Stimulated activated CD4-positive, alpha-beta T cell treated with anti-CD3 and anti-CD28 coated beads, Interleukin-12 subunit alpha, Interleukin-12 subunit beta, amount 100 ng/mL, for 48 hours (primary cell): ENCODE results near the gene BARHL2.

Source experiments
- DNase-seq, 3 donors: peaks; one replicate each; pipeline ENCODE4 v3.0.0-alpha.2; 2020; ENCODE audit warnings: low read depth in 2 of 3, low spot score in 1 of 3

Gene BARHL2

DNA sequence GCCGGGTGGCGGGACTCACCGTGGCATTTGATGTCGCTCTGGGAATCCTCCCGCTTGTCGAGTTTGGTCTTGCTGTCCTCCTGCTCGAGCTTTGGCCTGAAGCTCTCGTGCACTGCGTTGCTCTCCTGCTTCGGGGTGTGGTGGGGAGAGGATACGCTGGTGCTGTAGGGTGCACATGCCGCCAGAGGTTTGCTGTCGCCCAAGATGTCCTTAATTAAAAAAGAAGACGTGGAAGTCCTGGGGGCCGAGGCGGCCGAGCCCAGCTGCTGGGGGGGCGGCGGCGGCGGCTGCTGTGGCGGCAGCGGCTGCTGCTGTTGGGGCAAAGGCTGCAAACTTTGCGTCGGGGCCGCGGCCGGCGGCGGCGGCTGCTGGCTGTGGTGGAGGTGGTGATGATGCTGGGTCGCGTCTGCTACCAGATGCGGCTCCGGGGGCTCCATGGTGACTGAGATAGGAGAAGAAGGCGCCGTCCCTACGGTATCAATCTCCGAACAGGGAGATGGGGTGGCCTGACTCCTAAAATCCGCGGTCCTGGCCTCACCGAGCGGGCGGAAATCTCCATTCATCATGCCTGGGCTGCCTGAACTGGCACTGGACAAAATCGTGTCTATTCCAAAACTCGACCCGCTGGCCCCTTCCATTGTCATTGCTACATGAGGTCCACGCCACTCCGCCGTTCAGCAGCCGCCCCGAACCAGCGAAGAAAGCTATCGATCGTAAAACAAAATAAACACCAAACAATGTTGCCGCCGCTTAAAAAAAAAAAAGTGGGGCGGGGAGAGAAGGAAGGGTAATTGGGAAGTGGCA is at the start of gene BARHL2:
Gene BARHL2, minus strand, starts transcription at position 751 of the 804 bp plus-strand sequence. Its CDS starts 107 bp downstream, at position 644.
- DNase-seq = no peak

DNA sequence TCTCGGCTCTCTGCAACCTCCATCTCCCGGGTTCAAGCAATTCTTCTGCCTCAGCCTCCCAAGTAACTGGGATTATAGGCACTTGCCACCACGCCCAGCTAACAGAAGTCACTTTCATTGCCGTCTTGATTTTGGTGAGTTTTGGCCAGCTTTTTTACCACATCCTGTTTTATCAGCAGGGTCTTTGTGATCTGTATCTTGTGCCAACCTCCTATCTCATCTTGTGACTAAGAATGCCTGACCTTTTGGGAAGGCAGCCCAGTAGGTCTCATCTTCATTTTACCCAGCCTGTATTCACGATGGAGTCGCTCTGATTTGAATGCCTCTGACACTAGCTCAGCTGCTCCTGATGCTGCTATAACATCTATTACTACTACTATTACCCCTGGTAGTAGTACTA is 46.8 kb upstream of the BARHL2 start:
- DNase-seq = no peak

DNA sequence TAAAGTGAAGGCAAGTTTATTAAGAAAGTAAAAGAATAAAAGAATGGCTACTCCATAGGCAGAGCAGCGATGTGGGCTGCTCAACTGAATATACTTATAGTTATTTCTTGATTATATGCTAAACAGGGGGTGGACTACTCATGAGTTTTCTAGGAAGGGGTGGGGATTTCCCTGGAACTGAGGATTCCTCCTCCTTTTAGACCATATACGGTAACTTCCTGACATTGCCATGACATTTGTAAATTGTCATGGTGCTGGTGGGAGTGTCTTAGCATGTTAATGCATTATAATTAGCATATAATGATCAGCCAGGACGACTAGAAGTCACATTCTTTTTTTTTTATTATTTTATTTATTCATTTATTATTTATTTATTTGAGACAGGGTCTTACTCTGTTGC is 46.4 kb upstream of the BARHL2 start:
- DNase-seq = no peak

DNA sequence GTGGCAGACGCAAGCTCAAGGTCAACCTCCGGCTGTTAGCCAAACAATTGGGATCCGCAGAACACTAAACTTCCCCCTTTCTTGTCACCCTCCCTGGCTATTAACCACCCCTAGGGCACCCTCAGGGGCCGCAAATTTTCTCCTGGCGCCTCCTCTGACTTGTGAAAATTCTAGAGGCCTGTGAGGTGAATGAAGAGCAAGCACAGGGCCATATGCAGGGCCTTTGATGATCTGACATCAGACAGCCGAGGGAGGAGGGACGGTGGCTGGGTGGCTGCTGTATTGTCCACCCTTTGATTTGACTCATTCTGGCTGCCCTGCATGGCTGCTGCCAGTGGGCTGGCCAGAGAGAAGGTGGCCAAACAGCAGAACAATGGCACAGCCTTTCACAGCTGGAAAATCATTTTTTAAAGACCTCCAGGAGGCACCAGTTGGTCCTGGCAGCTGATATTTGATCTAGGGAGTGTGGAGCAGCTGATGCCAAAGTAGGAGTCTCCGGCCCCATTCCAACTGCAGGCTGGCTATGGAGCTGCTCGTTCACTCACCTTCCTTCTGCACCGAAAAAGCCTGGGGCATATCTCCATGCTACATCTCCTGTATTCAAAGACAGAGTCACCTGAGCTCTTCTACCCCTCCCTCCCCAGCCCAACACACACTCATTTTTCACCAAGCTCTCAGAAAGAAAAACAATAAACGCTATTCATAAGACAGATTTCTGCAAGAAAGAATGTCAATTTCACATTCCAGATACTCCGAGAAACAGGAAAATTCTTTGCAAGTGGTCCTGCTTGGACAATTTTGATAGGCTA is 44.9 kb upstream of the BARHL2 start:
- no peak for DNase-seq

DNA sequence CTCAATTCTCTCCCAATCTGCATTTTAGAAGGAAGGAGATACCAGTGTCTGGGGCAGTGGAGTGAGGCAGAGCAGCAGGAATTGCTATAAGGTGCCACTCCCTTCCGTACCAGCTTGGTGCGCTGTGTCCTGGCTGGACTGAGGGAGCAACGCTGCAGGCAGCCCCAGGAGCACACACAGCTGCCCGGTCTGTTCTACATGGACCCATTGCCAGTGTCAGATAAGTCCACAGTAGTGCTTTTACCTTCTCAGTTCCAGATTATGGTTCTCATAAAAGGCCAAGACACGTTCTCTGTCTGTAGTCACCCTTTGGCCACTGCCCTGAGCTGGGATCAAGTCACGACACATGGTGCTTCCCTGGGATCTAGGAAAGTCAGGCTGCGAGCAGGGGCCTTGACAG is 44.1 kb upstream of the BARHL2 start:
- DNase-seq = no peak

DNA sequence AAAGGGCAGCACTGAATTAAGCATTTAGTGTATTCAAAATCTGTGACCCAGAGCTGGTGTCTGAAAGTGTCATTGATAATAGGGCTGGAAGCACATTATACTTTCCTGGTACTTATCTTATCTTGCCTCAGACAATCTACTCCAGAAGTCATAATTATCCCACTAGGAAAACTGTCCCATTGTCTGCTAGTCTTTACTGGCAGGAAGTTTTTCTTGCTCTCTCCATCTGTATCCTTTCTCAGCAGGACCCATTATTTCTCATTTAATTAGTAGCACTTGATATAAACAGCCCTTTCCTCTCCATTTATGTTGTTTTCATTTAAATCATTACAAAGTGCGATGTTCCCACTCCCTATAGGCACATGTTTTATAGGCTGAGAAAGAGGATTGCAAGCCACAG is 36.5 kb upstream of the BARHL2 start:
- no peak for DNase-seq

DNA sequence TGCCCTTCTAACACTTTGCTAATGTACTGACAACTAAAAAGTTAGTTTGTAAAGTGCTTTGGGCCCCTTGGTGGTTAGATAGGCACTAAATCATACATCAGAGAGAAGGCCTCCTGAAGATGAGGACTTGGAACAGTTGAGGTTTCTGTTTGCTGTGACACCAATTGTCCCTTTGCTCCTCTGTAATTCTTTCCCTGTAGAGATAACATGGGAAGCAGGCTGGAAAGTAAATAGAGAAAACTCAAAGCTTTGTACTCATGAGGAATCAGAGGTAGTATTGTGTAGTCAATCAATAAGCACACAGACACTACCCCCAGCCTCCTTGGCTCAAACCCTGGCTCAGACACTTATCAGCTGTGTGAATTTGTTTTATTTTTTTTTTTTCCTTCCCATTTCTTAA is 31.6 kb upstream of the BARHL2 start:
- no peak for DNase-seq

DNA sequence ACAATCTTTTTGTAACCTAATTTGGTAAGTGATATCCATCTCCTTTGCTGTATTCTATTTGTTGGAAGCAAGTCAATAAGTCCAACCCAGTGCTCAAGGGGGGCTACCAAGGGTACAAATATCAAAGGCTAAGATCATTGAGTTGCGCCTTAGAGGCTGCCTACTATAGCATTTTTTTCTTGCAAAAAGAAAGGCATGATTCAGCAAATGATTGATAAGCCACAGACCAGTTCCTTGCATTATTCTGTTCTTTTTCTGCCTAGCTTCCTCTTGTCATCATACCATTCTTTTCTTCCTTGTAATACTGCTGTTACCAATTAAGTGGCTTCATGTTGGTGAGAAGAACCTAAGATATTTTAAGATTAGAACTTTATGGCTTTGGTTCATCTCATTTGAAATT is 29.8 kb upstream of the BARHL2 start:
- no peak for DNase-seq

DNA sequence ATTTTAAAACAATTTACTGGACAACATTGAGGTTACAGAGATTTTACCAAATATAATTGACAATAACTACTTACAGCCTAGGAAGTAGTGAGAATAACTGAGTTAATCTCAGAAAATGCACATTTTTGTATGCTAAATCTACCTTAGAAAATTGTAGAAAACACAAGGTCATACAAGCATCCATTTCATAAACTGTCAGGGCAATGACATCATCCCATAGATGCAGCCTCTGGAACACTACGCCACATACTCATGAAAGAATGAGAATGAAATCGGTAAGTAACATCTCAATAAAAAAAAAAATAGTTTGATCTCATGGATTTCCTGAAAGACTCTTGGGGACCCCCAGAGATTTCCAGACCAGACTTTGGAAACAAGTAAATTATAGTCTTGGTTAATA is 28.9 kb upstream of the BARHL2 start:
- DNase-seq = no peak

DNA sequence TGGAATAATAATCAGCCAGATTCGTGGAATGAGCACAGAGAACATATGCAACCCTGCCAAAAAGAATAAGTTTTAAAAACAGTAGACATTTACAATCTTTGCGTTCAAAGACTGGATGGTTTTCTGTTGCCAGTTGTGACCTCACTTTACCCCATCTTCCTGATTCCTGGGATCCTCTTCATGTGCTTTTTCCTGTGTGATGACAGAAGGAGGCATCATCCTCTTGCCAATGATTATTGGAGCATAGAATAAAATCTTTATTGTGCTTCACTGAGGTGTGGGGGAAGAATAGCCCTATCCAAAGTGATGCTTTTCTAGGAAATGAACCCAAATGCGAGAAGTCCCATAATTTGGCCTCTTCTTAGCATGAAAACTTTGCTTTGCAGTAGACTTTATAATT is 15.0 kb upstream of the BARHL2 start:
- DNase-seq = no peak

DNA sequence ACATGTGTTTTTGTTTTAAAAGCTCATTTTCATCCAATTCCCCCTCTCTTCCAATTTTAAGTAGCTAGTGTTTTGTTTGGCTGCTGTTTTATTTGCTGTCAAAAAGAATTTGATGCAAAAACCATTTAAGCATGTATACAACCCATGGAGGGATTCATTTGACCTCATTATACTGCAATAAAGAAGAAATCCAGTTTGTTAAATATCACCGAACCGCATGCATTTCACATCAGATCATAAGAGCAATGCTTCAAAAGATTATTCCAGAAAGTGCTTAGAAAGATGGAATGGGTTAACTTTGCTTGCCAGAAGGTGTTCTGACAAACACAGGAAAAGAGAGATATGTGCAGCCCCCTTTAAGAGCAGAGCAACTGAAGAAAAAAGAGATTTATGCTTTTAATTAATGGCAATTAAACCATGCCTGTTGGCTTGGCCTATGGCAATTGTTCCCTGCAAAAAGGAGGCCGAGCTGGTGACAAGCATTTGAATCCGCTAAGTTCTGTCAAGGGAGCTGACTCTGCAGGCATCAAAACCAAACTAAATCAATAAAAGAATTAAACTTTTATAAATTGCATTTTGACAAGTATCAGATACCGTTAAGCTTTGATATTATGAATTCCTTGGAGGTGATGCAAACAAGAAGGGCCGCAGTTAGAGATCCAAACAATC is 14.4 kb upstream of the BARHL2 start:
- DNase-seq = no peak

DNA sequence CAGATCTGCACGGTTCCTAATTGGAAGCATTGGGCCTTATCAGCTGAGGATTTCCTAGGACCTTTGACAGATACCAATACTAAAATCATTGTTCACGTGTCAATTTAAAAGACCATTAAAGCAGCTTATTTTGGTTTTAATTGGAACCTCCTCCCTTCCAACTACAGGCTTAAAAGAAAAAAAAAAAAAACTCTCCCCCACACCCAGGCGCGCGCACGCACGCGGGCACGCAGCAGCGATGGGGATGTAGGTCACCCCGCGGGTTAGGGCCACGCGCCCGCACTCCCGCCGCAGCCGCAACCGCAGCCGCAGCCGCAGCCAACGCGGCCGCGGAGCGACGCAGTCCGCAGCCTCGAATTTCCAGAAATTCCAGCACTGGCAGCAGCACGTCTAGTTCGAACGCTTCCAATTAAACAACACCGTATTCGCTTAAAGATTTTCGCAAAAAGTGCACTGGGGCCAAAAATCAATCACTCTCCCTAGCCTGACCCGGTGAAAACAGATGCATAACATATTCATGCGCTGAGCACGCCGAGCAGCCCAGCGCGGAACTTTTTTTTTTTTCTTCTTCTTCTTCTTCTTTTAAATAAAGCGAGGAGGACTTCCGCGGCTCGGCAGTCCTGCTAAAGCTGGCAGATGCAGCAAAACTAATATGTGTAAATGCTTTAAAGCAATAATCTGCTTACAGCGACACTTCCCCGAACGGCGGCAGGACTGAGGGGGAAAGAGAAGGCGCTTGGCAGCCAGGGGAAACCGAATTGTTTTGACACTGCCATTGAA is 13.3 kb upstream of the BARHL2 start:
- DNase-seq = no peak

DNA sequence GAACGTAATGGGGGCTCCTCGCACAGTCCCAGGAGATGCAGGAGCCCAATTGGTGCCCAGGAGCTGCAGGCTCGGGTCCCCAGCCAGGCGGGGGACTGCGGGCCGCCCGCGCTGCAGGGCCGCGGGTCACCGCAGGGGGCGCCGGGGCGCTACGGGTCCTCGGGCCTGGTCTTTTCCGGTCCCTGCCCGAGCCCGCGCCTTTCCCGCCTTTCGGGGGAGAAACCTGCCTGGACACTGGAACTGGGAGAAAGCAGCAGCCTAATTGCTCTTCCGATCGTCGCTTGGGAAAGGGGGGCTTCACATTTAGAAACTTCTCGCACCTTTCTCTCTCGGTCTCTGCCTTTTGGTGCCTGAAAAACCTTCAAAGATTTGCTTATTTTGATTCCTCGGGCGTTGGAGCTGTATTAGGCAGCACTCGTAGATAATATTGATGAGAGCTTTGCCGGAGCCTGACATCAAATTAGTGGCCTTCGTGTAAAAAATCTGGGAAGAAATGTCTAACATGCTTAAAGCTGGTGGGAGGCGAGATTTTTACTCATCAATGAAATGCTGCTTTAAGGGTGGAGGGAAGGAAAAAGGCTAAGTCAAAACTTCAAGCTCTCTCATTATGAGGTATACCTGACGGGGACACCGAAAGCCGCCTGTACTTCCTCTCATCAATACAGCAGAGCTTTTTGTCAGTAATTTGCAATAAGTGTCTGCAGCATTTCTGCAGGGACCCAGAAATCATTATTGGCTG is 12.6 kb upstream of the BARHL2 start:
- DNase-seq = no peak

DNA sequence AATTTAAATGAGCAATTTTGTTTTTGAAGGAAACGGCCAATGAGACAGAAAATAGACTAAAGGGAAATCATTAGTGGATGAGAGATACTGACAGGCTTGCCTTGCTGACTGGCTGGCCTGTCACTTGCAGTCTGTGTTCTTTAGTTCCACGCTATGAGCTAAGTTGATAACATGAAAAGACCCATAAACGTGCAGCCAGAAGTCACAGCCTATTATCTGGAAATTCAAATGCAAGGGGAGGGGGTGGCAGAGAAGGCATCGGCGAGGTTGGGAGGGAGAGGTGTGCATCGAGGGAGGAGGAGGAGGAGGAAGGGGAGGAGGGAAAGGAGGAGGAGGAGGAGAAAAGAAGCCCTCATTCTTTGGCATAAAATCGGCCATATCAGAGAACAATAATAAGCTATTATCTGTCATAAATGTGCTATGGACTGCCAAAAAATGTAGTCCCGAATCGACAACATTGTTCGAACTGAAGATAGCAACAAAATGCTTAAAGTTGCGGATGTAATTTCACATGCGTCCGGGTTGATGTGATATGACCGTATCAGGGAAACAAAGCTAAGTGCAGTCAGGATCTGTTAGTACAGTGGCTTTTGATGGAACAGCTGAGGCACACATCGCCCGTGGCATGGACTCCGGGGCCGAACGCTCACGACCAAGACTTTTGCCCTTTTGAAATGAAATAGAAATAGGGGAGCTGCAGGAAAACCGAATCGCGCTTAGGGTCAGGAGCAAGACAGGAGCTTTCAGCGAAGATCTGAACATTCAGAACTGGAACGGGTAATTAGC is 11.6 kb upstream of the BARHL2 start:
- no peak for DNase-seq

DNA sequence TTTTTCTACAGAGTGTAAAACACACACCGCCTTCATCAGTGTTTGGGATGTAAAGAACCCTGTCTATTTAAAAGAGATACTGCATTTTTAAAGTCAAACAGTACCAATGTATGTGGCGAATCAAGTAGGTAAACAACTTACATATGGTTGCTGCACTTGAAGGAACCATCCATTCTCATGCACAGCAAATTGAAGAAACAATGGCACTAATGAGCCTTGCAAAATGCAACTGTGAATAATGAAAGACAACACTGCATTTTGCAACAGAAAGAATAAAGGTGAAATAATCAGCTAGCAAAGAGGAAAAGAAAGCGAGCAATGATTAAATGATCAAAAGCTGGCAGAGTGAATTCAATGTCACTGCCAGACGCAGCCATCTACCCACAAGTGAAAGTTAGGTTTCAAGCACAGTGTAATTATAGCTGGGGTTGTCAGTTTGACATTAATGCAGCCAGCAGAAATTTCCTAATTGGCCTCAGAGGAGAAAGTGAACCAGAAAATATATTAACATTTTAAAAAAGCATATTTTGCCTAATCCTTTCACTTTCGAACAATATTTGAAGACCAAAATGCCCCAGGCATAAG is 10.9 kb upstream of the BARHL2 start:
- DNase-seq = no peak

DNA sequence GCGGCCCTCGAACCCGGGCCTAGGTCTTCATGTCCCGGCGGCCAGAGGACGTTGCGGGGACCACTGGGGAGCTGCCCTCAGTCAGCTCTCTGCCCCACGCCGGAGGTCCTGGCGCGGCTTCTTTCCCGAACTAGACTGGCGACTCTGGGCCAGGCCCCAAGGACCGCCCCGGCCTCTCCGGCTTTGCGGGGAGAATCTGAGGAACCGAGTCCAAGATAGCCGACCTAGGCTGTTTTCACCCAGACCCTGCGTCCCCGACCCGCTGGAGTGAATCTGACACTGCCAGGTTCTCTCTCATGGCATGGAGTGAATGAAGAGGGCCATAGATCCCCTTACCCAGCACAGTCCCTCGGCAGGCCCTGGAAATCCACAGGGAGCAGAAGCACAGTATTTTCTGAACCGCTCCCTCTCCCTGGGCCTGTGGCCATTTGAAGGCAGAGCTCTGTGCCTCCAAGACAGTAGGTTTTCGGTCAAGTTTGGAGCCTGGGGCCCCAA is 9.9 kb upstream of the BARHL2 start:
- no peak for DNase-seq

DNA sequence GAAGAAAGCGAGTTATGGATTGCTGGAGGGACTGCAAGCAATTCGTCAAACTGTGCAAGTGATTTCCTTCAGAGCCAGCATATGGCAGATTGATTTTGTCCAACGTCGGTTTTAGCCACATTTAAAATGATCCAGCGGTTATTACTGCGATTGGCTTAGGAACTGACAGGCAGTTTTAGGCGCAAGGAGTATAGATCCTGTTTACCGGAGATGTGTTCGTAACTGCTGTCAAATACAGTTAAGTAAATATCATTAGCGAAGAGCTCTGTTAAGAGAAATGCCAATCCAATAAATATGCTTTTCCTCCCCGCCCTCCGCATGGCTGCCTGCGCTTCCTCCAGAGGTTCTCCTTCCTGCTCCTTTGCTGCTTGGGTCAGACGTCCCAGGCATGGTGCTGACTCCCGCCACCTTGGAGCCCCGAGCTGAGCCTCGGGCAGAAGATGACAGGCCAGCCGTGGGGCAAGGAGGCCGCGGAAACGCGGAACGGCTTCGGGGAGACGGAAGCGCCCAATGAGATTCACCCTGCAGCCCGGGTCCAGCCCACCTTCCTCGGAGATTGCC is 9.4 kb upstream of the BARHL2 start:
- no peak for DNase-seq

DNA sequence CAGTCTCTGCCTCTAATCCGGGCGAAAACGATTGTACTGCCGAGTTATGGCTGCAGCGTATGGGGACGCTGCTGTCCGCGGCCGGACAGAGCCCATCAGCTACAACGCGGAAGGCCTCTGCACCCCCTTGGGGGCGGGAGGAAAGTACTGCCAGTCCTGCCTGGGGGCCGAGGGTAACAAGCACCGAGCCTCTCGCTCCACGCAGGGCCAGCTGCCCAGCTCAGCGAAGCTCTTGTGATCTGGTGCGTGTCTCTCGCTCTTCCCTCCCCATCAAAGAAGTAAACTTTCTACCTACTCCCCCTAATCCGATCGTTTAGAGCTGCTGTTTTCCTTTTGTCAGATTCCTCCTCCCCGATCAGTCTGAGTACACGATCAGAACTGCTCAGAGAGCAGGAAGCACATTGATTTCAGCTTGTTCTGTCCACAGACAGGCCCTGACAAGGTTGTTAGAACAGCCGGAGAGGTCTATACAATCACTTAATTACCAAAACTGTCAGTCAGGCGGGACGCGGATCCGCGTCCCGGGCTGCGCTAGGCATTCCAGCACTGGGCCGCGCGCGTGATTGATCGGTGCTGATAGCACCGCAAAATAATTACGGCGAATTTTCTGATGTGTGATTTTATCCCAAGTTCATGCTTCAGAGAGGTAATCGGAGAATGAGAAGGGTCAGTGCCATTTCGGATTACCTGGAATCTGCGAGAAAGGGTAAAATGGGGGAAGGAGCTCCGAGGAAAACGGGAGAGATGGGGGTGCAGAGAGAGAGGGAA is 8.7 kb upstream of the BARHL2 start:
- DNase-seq = no peak
